ENCODE data around the gene PTPRD. TPM values are rescaled to one million over a fixed set of nuclear protein-coding genes. Genes with fewer than 3 reads are reported as not detected.

The PTPRD gene
- total and polyA plus RNA-seq, 2 experiments from 2014 or later: 11.5 to 58.0 TPM

- H3K4me3 ChIP-seq: no peak overlapping the region
- H3K27me3 ChIP-seq (ENCODE audit: insufficient read depth): no peaks in the 10 kb centered on the region
Measured at GRCh38 chr9:8576741-8577140, 2036.1 kb downstream of the PTPRD start.

More at GRCh38 chr9:8576741-8577140, 2036.1 kb downstream of the PTPRD start:
- no peaks in the 10 kb centered on the region for H3K36me3 ChIP-seq (ENCODE audit: insufficient read depth)
- TF ChIP-seq STAT1 (IDR thresholded peaks at IDR 0.05; ENCODE audit: unreplicated experiment) (no peak), POLR2AphosphoS5 (IDR thresholded peaks at IDR 0.05; ENCODE audit: low read depth) (no peak), CREB1 (CRISPR knock-in tag; IDR thresholded peaks at IDR 0.05; ENCODE audit: low read depth) (no peak), ZNF331 (CRISPR knock-in tag; IDR thresholded peaks at IDR 0.05; ENCODE audit: low read depth) (no peak), CTCF (conservative IDR thresholded peaks at IDR 0.05; ENCODE audit: low read depth in 2 of 2) (no peak), ETS1 (IDR thresholded peaks at IDR 0.05) (no peak), JUNB (IDR thresholded peaks at IDR 0.05; ENCODE audit: unreplicated experiment) (no peak), NANOG (IDR thresholded peaks at IDR 0.05; ENCODE audit: borderline replicate concordance) (no peak), ZNF114 (CRISPR knock-in tag; IDR thresholded peaks at IDR 0.05) (no peak), EZH2phosphoT487 (IDR thresholded peaks at IDR 0.05; ENCODE audit: unreplicated experiment) (no peak), EZH2 (IDR thresholded peaks at IDR 0.05; ENCODE audit: low read depth, unreplicated experiment) (no peak), REST (IDR thresholded peaks at IDR 0.05; ENCODE audit: unreplicated experiment) (no peak), ZNF462 (CRISPR knock-in tag; IDR thresholded peaks at IDR 0.05) (no peak)
- no peaks in the 10 kb centered on the region for H3K4me1 ChIP-seq (ENCODE audit: insufficient read depth)
- no peaks in the 10 kb centered on the region for H3K27me3 Mint-ChIP-seq (ENCODE audit: insufficient read depth, low read depth, poor library complexity)
- H4K20me1 ChIP-seq (replicated peaks; ENCODE audit: insufficient read depth): no peaks in the 10 kb centered on the region
- H3F3A ChIP-seq (replicated peaks; ENCODE audit: low read depth): no peaks in the 10 kb centered on the region
- DNase-seq (ENCODE audit: low spot score) (no peak), ATAC-seq (no peak)
- H3K9me2 ChIP-seq (ENCODE audit: insufficient read depth): no peaks in the 10 kb centered on the region
- H3K4me2 ChIP-seq: no peak overlapping the region
- H3K27ac ChIP-seq (ENCODE audit: low read depth): no peak overlapping the region
- no peaks in the 10 kb centered on the region for H3K9me3 Mint-ChIP-seq
- no peaks in the 10 kb centered on the region for H3K36me3 Mint-ChIP-seq (ENCODE audit: low read depth)
- peaks cover 2% of the 10 kb centered on the region; the same call in 1 of the 3 replicates for H3K4me1 Mint-ChIP-seq
- no peak overlapping the region for H3K4me3 Mint-ChIP-seq
- H3K79me2 ChIP-seq (replicated peaks; ENCODE audit: insufficient read depth): no peaks in the 10 kb centered on the region
- no peak overlapping the region for H2AFZ ChIP-seq
- no peak overlapping the region for H3K27ac Mint-ChIP-seq
